Astrocyte (in vitro differentiated cells and primary cell): Measurements from ENCODE around the gene MYL6B.

Experiments used
- EZH2 ChIP-seq: IDR thresholded peaks from 2 replicates; pipeline ENCODE4 v1.6.1; 2012; ENCODE audit warnings: mild to moderate bottlenecking, low read length, inconsistent platforms; ENCODE audit not compliant: insufficient read depth
- TF ChIP-seq, protein P1 (sequence below): IDR thresholded peaks from 2 replicates; pipeline ENCODE4 v1.5.1; 2011; ENCODE audit warnings: low read depth, mild to moderate bottlenecking, inconsistent platforms, low read length, moderate library complexity; ENCODE audit not compliant: insufficient read depth

DNA sequence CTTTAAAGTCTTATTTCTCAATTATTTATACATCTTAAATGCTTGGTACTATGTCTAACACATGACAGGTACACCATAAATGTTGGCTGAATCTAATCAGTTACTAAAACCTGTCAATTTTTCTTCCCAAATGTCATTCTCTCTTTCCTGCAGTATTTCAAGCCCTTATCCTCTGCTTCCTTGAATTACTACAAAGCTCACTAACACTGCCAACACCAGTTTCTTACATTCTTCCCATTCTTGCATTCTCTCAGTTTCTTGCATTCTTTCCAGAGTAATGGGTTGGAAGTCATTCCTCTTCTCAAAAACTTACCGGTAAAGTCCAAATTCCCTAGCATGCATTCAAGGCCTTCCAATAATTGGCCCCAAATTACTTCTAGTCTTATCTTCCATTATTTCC, 46.4 kb downstream of the MYL6B start:
- TF ChIP-seq, protein P1, sequence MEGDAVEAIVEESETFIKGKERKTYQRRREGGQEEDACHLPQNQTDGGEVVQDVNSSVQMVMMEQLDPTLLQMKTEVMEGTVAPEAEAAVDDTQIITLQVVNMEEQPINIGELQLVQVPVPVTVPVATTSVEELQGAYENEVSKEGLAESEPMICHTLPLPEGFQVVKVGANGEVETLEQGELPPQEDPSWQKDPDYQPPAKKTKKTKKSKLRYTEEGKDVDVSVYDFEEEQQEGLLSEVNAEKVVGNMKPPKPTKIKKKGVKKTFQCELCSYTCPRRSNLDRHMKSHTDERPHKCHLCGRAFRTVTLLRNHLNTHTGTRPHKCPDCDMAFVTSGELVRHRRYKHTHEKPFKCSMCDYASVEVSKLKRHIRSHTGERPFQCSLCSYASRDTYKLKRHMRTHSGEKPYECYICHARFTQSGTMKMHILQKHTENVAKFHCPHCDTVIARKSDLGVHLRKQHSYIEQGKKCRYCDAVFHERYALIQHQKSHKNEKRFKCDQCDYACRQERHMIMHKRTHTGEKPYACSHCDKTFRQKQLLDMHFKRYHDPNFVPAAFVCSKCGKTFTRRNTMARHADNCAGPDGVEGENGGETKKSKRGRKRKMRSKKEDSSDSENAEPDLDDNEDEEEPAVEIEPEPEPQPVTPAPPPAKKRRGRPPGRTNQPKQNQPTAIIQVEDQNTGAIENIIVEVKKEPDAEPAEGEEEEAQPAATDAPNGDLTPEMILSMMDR = no peak
- no peak for TF ChIP-seq EZH2
